Smooth muscle cell (in vitro differentiated cells): Measurements from ENCODE around the gene FOXC1. TPM values are rescaled to one million over a fixed set of nuclear protein-coding genes. Genes with fewer than 3 reads are reported as not detected.

Experiments
- DNase-seq: peaks from one replicate; lab custom pipeline; 2025; ENCODE audit not compliant: unreplicated experiment; lab: John Stamatoyannopoulos, UW
- H2AFZ ChIP-seq: fragments of 200-600 bp; sonication (generic); 2 replicates; pipeline ENCODE4 v1.6.0; 2016; ENCODE audit warnings: antibody characterized with exemption, low read depth, mild to moderate bottlenecking
- H3F3A ChIP-seq: fragments of 200-600 bp; sonication (generic); 2 replicates; pipeline ENCODE4 v1.6.0; 2017; ENCODE audit warnings: antibody characterized with exemption, low read depth
- H3K27ac ChIP-seq: fragments of 200-600 bp; sonication (generic); 2 replicates; pipeline ENCODE4 v1.5.1; 2016; ENCODE audit warnings: low read depth, mild to moderate bottlenecking
- H3K27me3 ChIP-seq: fragments of 200-600 bp; sonication (generic); 2 replicates; pipeline ENCODE4 v1.6.1; 2016; ENCODE audit warnings: low read depth, mild to moderate bottlenecking
- H3K36me3 ChIP-seq: fragments of 200-600 bp; sonication (generic); 2 replicates; pipeline ENCODE4 v1.5.1; 2016; ENCODE audit warnings: low read depth
- H3K4me1 ChIP-seq: fragments of 200-600 bp; sonication (generic); 2 replicates; pipeline ENCODE4 v1.5.1; 2016; ENCODE audit warnings: low read depth
- H3K4me2 ChIP-seq: fragments of 200-600 bp; sonication (generic); 2 replicates; pipeline ENCODE4 v1.6.0; 2016; ENCODE audit warnings: mild to moderate bottlenecking
- H3K4me3 ChIP-seq: fragments of 200-600 bp; sonication (generic); 2 replicates; pipeline ENCODE4 v1.5.1; 2016; ENCODE audit warnings: mild to moderate bottlenecking
- H3K79me2 ChIP-seq: fragments of 200-600 bp; sonication (generic); 2 replicates; pipeline ENCODE4 v1.6.0; 2016; ENCODE audit warnings: low read depth, mild to moderate bottlenecking
- H3K9ac ChIP-seq: fragments of 200-600 bp; sonication (generic); 2 replicates; pipeline ENCODE4 v1.6.0; 2016; ENCODE audit warnings: low read depth
- H3K9me3 ChIP-seq: fragments of 200-600 bp; sonication (generic); replicated peaks from 2 replicates; pipeline ENCODE4 v1.5.1; 2016; ENCODE audit warnings: low read depth
- H4K20me1 ChIP-seq: fragments of 200-600 bp; sonication (generic); 2 replicates; pipeline ENCODE4 v1.6.0; 2016; ENCODE audit warnings: low read depth
- CTCF ChIP-seq: fragments of 200-600 bp; sonication (generic); IDR thresholded peaks from 2 replicates; pipeline ENCODE4 v1.5.1; 2017; ENCODE audit warnings: borderline replicate concordance, mild to moderate bottlenecking, antibody characterized with exemption; ENCODE audit not compliant: insufficient read depth, poor library complexity, severe bottlenecking
- WGBS: methylation state at CpG from one replicate; pipeline ENCODE4 v1.1.7; 2016; ENCODE audit warnings: low lambda C conversion rate; 5-methylcytosine and 5-hydroxymethylcytosine counted together
- polyA plus RNA-seq: library from polyadenylated mRNA; unstranded; fragments of >200 nt; fragmentation: Nextera tagmentation; extraction: Ambion mirVana; gene quantifications from 2 replicates; pipeline ENCODE4 v1.2.1, GENCODE V29; 2016
- total RNA-seq: library from RNA; depleted of rRNA; stranded (reverse); fragments of >200 nt; gene quantifications from 2 replicates; pipeline ENCODE4 v1.2.3, GENCODE V29; 2014

The FOXC1 gene
- total and polyA plus RNA-seq, 2 experiments from 2014 or later, result 0.10 to 1.4 TPM

- Histone ChIP-seq H3K27ac (no peak overlapping the region), H3K27me3 (peaks cover 92% of the 10 kb centered on the region), H3K9ac (no peak overlapping the region)
Measured at GRCh38 chr6:1614448-1615150, 4.9 kb downstream of the FOXC1 start.

GRCh38 chr6:1615151-1615852 lies 5.6 kb downstream of the FOXC1 start:
- peak overlapping the region; percentile 67 for H3K4me2 ChIP-seq
- peaks cover 10% of the 10 kb centered on the region for H4K20me1 ChIP-seq
- TF ChIP-seq CTCF, result no peak
- 5% methylated on average over 50 of the region's 50 CpGs for WGBS
- H3K9ac ChIP-seq, result no peak overlapping the region
- H3K4me1 ChIP-seq, result peaks cover 17% of the 10 kb centered on the region
- no peaks in the 10 kb centered on the region for H3K36me3 ChIP-seq
- no peaks in the 10 kb centered on the region for H3F3A ChIP-seq
- H3K79me2 ChIP-seq, result no peaks in the 10 kb centered on the region
- H3K27ac ChIP-seq, result no peak overlapping the region
- peaks cover 99% of the 10 kb centered on the region for H3K27me3 ChIP-seq
- H2AFZ ChIP-seq, result no peak overlapping the region
- DNase-seq, result no peak
- no peak overlapping the region for H3K4me3 ChIP-seq
- no peaks in the 10 kb centered on the region for H3K9me3 ChIP-seq

More at GRCh38 chr6:1614448-1615150, 4.9 kb downstream of the FOXC1 start:
- peaks cover 10% of the 10 kb centered on the region for H4K20me1 ChIP-seq
- H3K9me3 ChIP-seq, result no peaks in the 10 kb centered on the region
- DNase-seq, result no peak
- TF ChIP-seq CTCF, result no peak
- no peak overlapping the region for H2AFZ ChIP-seq
- H3K79me2 ChIP-seq, result no peaks in the 10 kb centered on the region
- WGBS, result 2% methylated on average over 48 of the region's 85 CpGs
- H3K4me3 ChIP-seq, result peak overlapping the region; percentile 15
- no peaks in the 10 kb centered on the region for H3F3A ChIP-seq
- peak overlapping the region; percentile 67 for H3K4me2 ChIP-seq
- no peaks in the 10 kb centered on the region for H3K36me3 ChIP-seq
- H3K4me1 ChIP-seq, result peaks cover 15% of the 10 kb centered on the region

DNA sequence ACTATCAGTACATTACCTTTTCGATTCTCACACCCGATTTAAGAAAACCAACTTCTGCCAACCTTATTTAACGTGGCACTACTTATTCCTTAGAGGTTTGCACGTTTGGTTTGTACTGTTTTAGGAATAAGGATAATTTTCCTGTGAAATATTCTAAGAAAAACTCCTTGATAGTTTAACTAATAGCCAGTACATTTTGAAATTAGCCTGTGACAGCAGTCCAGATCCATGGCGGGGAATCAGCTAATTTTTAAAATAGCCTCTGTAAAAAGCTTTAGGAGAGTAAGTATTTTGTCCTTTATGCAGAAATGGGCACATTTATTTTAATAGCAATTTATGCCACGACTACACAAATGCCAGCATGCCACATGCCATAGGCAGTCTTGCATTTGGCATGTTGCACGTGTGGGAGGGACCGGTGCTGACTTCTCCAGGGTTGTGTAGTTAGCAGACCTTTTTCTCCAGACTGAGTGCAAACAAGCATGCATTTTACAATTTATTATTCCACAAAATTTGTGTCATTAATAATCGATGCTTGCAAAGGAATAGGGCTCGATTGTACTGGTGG lies 6.2 kb downstream of the FOXC1 start:
- Histone ChIP-seq H3K4me3 (no peak overlapping the region), H3K27ac (no peak overlapping the region), H4K20me1 (peaks cover 10% of the 10 kb centered on the region), H3K36me3 (no peaks in the 10 kb centered on the region), H2AFZ (no peak overlapping the region), H3F3A (no peaks in the 10 kb centered on the region), H3K27me3 (peaks cover 99% of the 10 kb centered on the region), H3K79me2 (no peaks in the 10 kb centered on the region), H3K4me1 (peaks cover 17% of the 10 kb centered on the region), H3K9me3 (no peaks in the 10 kb centered on the region), H3K9ac (no peak overlapping the region), H3K4me2 (no peak overlapping the region)
- WGBS, result 40% methylated on average over 10 of the region's 10 CpGs
- no peak for DNase-seq
- TF ChIP-seq CTCF, result no peak
